ENCODE results near the gene CCBE1. TPM values are rescaled to one million over a fixed set of nuclear protein-coding genes. Genes with fewer than 3 reads are reported as not detected.

CCBE1 gene
- total RNA-seq, 1 donor from 2014 or later = 4.1 TPM

GRCh38 chr18:59742325-59743111 is 45.3 kb upstream of the CCBE1 start:
- Histone ChIP-seq H4K20me1 (ENCODE audit: insufficient read depth, low read length) (no peaks in the 10 kb centered on the region), H3K27me3 (ENCODE audit: insufficient read depth, low read length) (no peaks in the 10 kb centered on the region), H3K9ac (ENCODE audit: low read length) (no peak overlapping the region), H3K4me1 (ENCODE audit: insufficient read depth, low read length) (peaks cover 21% of the 10 kb centered on the region), H3K4me2 (ENCODE audit: low read length) (peak overlapping the region; percentile 56), H3K36me3 (ENCODE audit: insufficient read depth, low read length) (no peaks in the 10 kb centered on the region), H3K79me2 (ENCODE audit: insufficient read depth, low read length) (no peaks in the 10 kb centered on the region), H3K9me3 (ENCODE audit: insufficient read depth, low read depth, low read length) (no peaks in the 10 kb centered on the region), H3K27ac (ENCODE audit: low read depth, low read length) (peak overlapping the region; percentile 85), H3K4me3 (ENCODE audit: insufficient read depth, low read depth, low read length) (no peak overlapping the region), H2AFZ (ENCODE audit: low read depth, low read length) (no peak overlapping the region)
- Mint-ChIP-seq H3K27ac (ENCODE audit: unreplicated experiment) (no peak overlapping the region), H3K4me3 (ENCODE audit: unreplicated experiment) (no peak overlapping the region), H3K9me3 (ENCODE audit: unreplicated experiment) (peaks cover 8% of the 10 kb centered on the region), H3K4me1 (ENCODE audit: low read depth, unreplicated experiment) (peaks cover 23% of the 10 kb centered on the region), H3K36me3 (ENCODE audit: low read depth, unreplicated experiment) (peaks cover 2% of the 10 kb centered on the region), H3K27me3 (ENCODE audit: low read depth, unreplicated experiment) (no peaks in the 10 kb centered on the region)
- TF ChIP-seq CTCF (IDR thresholded peaks at IDR 0.05; ENCODE audit: insufficient read depth, low read depth, low read length) = no peak
- no peak for TF ChIP-seq EZH2 (IDR thresholded peaks at IDR 0.05; ENCODE audit: insufficient read depth, low read length)
- DNase-seq (ENCODE audit: low read depth) (peak; percentile 80), FAIRE-seq (peak; percentile 73)

- TF ChIP-seq CTCF (IDR thresholded peaks at IDR 0.05; ENCODE audit: insufficient read depth, low read depth, low read length) (no peak), EZH2 (IDR thresholded peaks at IDR 0.05; ENCODE audit: insufficient read depth, low read length) (no peak)
These were observed 42.9 kb upstream of the CCBE1 start for GRCh38 chr18:59740141-59740540.

DNA sequence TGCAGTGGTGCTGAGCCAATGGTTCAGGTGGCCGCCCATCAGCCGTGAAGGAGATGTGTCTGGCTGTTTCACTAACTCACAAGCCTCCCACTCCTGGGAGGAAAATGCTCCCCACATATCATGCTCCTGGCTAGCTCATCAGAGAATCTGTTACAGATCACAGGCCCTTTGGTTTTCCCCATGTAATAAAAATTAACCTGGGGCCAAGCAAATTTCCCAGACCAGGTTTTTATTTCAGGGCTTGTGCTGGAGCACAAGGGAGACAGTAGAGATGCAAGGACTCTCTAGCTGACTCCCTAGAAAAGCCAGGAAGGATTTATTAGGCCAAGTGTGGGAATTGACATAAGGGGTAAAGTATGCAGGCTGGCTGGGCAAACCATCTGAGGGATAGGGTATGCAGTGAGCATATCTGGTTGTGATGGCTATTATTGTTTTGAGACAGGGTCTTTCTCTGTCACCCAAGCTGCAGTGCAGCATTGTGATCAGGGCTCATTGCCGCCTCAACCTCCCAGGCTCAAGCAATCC is 40.6 kb upstream of the CCBE1 start:
- H3K4me3 Mint-ChIP-seq (ENCODE audit: unreplicated experiment) = no peak overlapping the region
- no peaks in the 10 kb centered on the region for H3K27me3 ChIP-seq (ENCODE audit: insufficient read depth, low read length)

More at GRCh38 chr18:59740141-59740540, 42.9 kb upstream of the CCBE1 start:
- H3K27me3 ChIP-seq (ENCODE audit: insufficient read depth, low read length) = no peaks in the 10 kb centered on the region
- no peaks in the 10 kb centered on the region for H3K9me3 ChIP-seq (ENCODE audit: insufficient read depth, low read depth, low read length)
- peaks cover 2% of the 10 kb centered on the region for H3K36me3 Mint-ChIP-seq (ENCODE audit: low read depth, unreplicated experiment)
- H3K4me2 ChIP-seq (ENCODE audit: low read length) = no peak overlapping the region
- H4K20me1 ChIP-seq (ENCODE audit: insufficient read depth, low read length) = no peaks in the 10 kb centered on the region
- H3K4me3 Mint-ChIP-seq (ENCODE audit: unreplicated experiment) = no peak overlapping the region
- no peaks in the 10 kb centered on the region for H3K27me3 Mint-ChIP-seq (ENCODE audit: low read depth, unreplicated experiment)
- no peaks in the 10 kb centered on the region for H3K36me3 ChIP-seq (ENCODE audit: insufficient read depth, low read length)
- peaks cover 8% of the 10 kb centered on the region for H3K9me3 Mint-ChIP-seq (ENCODE audit: unreplicated experiment)
- peak; percentile 59 for DNase-seq (ENCODE audit: low read depth)
- H3K4me3 ChIP-seq (ENCODE audit: insufficient read depth, low read depth, low read length) = no peak overlapping the region
- no peak overlapping the region for H3K27ac Mint-ChIP-seq (ENCODE audit: unreplicated experiment)
- no peak overlapping the region for H3K9ac ChIP-seq (ENCODE audit: low read length)
- no peaks in the 10 kb centered on the region for H3K79me2 ChIP-seq (ENCODE audit: insufficient read depth, low read length)
- H2AFZ ChIP-seq (ENCODE audit: low read depth, low read length) = no peak overlapping the region
- H3K4me1 ChIP-seq (ENCODE audit: insufficient read depth, low read length) = peaks cover 21% of the 10 kb centered on the region
- H3K4me1 Mint-ChIP-seq (ENCODE audit: low read depth, unreplicated experiment) = peaks cover 28% of the 10 kb centered on the region
- H3K27ac ChIP-seq (ENCODE audit: low read depth, low read length) = no peak overlapping the region
- FAIRE-seq = no peak

More for the DNA sequence above, 40.6 kb upstream of the CCBE1 start:
- H3K4me3 ChIP-seq (ENCODE audit: insufficient read depth, low read depth, low read length) = no peak overlapping the region
- H3K79me2 ChIP-seq (ENCODE audit: insufficient read depth, low read length) = no peaks in the 10 kb centered on the region
- no peak overlapping the region for H3K4me2 ChIP-seq (ENCODE audit: low read length)
- H3K27ac ChIP-seq (ENCODE audit: low read depth, low read length) = no peak overlapping the region
- H3K4me1 ChIP-seq (ENCODE audit: insufficient read depth, low read length) = peaks cover 3% of the 10 kb centered on the region
- H3K9ac ChIP-seq (ENCODE audit: low read length) = no peak overlapping the region
- H2AFZ ChIP-seq (ENCODE audit: low read depth, low read length) = no peak overlapping the region
- H3K36me3 Mint-ChIP-seq (ENCODE audit: low read depth, unreplicated experiment) = peaks cover 2% of the 10 kb centered on the region
- H3K9me3 Mint-ChIP-seq (ENCODE audit: unreplicated experiment) = peaks cover 6% of the 10 kb centered on the region
- H3K27ac Mint-ChIP-seq (ENCODE audit: unreplicated experiment) = no peak overlapping the region
- FAIRE-seq (no peak), DNase-seq (ENCODE audit: low read depth) (no peak)
- no peaks in the 10 kb centered on the region for H3K36me3 ChIP-seq (ENCODE audit: insufficient read depth, low read length)
- H4K20me1 ChIP-seq (ENCODE audit: insufficient read depth, low read length) = no peaks in the 10 kb centered on the region
- H3K27me3 Mint-ChIP-seq (ENCODE audit: low read depth, unreplicated experiment) = no peaks in the 10 kb centered on the region
- TF ChIP-seq EZH2 (IDR thresholded peaks at IDR 0.05; ENCODE audit: insufficient read depth, low read length) (no peak), CTCF (IDR thresholded peaks at IDR 0.05; ENCODE audit: insufficient read depth, low read depth, low read length) (no peak)
- peaks cover 18% of the 10 kb centered on the region for H3K4me1 Mint-ChIP-seq (ENCODE audit: low read depth, unreplicated experiment)
- H3K9me3 ChIP-seq (ENCODE audit: insufficient read depth, low read depth, low read length) = no peaks in the 10 kb centered on the region
